ENCODE measurements around the gene KIF6. TPM values are rescaled to one million over a fixed set of nuclear protein-coding genes. Genes with fewer than 3 reads are reported as not detected.

Gene KIF6
- total RNA-seq, 4 donors from 2014 or later, result under 0.01 to 0.34 (median 0.19) TPM; not detected in 1

- no peak for TF ChIP-seq CTCF (IDR thresholded peaks at IDR 0.05; ENCODE audit: low read depth)
Measured at GRCh38 chr6:39657355-39658135, 67.7 kb downstream of the KIF6 start.

GRCh38 chr6:39654121-39654520 is 71.1 kb downstream of the KIF6 start:
- TF ChIP-seq CTCF (IDR thresholded peaks at IDR 0.05; ENCODE audit: low read depth), result no peak

GRCh38 chr6:39653612-39654011 is 71.6 kb downstream of the KIF6 start:
- TF ChIP-seq CTCF (IDR thresholded peaks at IDR 0.05; ENCODE audit: low read depth), result no peak

GRCh38 chr6:39649996-39650395 is 75.2 kb downstream of the KIF6 start:
- no peak for TF ChIP-seq CTCF (IDR thresholded peaks at IDR 0.05; ENCODE audit: low read depth)

- no peak for TF ChIP-seq CTCF (IDR thresholded peaks at IDR 0.05; ENCODE audit: low read depth)
Measured at GRCh38 chr6:39646751-39647420, 78.3 kb downstream of the KIF6 start.

GRCh38 chr6:39642270-39642669 is 82.9 kb downstream of the KIF6 start:
- no peak for TF ChIP-seq CTCF (IDR thresholded peaks at IDR 0.05; ENCODE audit: low read depth)

GRCh38 chr6:39638126-39638822 is 86.9 kb downstream of the KIF6 start:
- no peak for TF ChIP-seq CTCF (IDR thresholded peaks at IDR 0.05; ENCODE audit: low read depth)
